ENCODE measurements around the gene KIAA1755. TPM values are rescaled to one million over a fixed set of nuclear protein-coding genes. Genes with fewer than 3 reads are reported as not detected.

Gene KIAA1755
- total RNA-seq, 1 donor from 2014 or later: 1.6 TPM

GRCh38 chr20:38262931-38263330, 2.4 kb upstream of the KIAA1755 start:
- TF ChIP-seq, protein P1, sequence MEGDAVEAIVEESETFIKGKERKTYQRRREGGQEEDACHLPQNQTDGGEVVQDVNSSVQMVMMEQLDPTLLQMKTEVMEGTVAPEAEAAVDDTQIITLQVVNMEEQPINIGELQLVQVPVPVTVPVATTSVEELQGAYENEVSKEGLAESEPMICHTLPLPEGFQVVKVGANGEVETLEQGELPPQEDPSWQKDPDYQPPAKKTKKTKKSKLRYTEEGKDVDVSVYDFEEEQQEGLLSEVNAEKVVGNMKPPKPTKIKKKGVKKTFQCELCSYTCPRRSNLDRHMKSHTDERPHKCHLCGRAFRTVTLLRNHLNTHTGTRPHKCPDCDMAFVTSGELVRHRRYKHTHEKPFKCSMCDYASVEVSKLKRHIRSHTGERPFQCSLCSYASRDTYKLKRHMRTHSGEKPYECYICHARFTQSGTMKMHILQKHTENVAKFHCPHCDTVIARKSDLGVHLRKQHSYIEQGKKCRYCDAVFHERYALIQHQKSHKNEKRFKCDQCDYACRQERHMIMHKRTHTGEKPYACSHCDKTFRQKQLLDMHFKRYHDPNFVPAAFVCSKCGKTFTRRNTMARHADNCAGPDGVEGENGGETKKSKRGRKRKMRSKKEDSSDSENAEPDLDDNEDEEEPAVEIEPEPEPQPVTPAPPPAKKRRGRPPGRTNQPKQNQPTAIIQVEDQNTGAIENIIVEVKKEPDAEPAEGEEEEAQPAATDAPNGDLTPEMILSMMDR (IDR thresholded peaks at IDR 0.05; ENCODE audit: partially characterized antibody, unreplicated experiment): no peak
- H3K27ac Mint-ChIP-seq (ENCODE audit: unreplicated experiment): no peak overlapping the region
- H3K4me3 Mint-ChIP-seq (ENCODE audit: unreplicated experiment): no peak overlapping the region
- no peaks in the 10 kb centered on the region for H3K9me3 Mint-ChIP-seq (ENCODE audit: unreplicated experiment)
- DNase-seq: no peak
- peaks cover 12% of the 10 kb centered on the region for H3K36me3 Mint-ChIP-seq (ENCODE audit: unreplicated experiment)
- peaks cover 14% of the 10 kb centered on the region for H3K27me3 Mint-ChIP-seq (ENCODE audit: unreplicated experiment)
- H3K4me1 Mint-ChIP-seq (ENCODE audit: low read depth, unreplicated experiment): peaks cover 6% of the 10 kb centered on the region

- TF ChIP-seq, protein P1 (IDR thresholded peaks at IDR 0.05; ENCODE audit: partially characterized antibody, unreplicated experiment): no peak
Observed at GRCh38 chr20:38261054-38261390, 487 bp upstream of the KIAA1755 start.

GRCh38 chr20:38260025-38260377, 534 bp downstream of the KIAA1755 start:
- Mint-ChIP-seq H3K27ac (ENCODE audit: unreplicated experiment) (no peak overlapping the region), H3K4me1 (ENCODE audit: low read depth, unreplicated experiment) (peaks cover 6% of the 10 kb centered on the region), H3K36me3 (ENCODE audit: unreplicated experiment) (peaks cover 4% of the 10 kb centered on the region), H3K4me3 (ENCODE audit: unreplicated experiment) (peak overlapping the region; percentile 75), H3K27me3 (ENCODE audit: unreplicated experiment) (peaks cover 14% of the 10 kb centered on the region), H3K9me3 (ENCODE audit: unreplicated experiment) (no peaks in the 10 kb centered on the region)
- DNase-seq: no peak
- TF ChIP-seq, protein P1 (IDR thresholded peaks at IDR 0.05; ENCODE audit: partially characterized antibody, unreplicated experiment): no peak

More at GRCh38 chr20:38261054-38261390, 487 bp upstream of the KIAA1755 start:
- H3K4me1 Mint-ChIP-seq (ENCODE audit: low read depth, unreplicated experiment): peaks cover 6% of the 10 kb centered on the region
- H3K9me3 Mint-ChIP-seq (ENCODE audit: unreplicated experiment): no peaks in the 10 kb centered on the region
- DNase-seq: no peak
- H3K27me3 Mint-ChIP-seq (ENCODE audit: unreplicated experiment): peaks cover 14% of the 10 kb centered on the region
- peaks cover 11% of the 10 kb centered on the region for H3K36me3 Mint-ChIP-seq (ENCODE audit: unreplicated experiment)
- no peak overlapping the region for H3K27ac Mint-ChIP-seq (ENCODE audit: unreplicated experiment)
- peak overlapping the region; percentile 76 for H3K4me3 Mint-ChIP-seq (ENCODE audit: unreplicated experiment)

- no peak overlapping the region for H3K4me3 Mint-ChIP-seq (ENCODE audit: unreplicated experiment)
- peaks cover 4% of the 10 kb centered on the region for H3K36me3 Mint-ChIP-seq (ENCODE audit: unreplicated experiment)
- no peaks in the 10 kb centered on the region for H3K9me3 Mint-ChIP-seq (ENCODE audit: unreplicated experiment)
- no peak for DNase-seq
- no peak overlapping the region for H3K27ac Mint-ChIP-seq (ENCODE audit: unreplicated experiment)
- TF ChIP-seq, protein P1 (IDR thresholded peaks at IDR 0.05; ENCODE audit: partially characterized antibody, unreplicated experiment): no peak
- H3K27me3 Mint-ChIP-seq (ENCODE audit: unreplicated experiment): peaks cover 14% of the 10 kb centered on the region
- H3K4me1 Mint-ChIP-seq (ENCODE audit: low read depth, unreplicated experiment): peaks cover 6% of the 10 kb centered on the region
Observed at GRCh38 chr20:38258545-38259215, 1.9 kb downstream of the KIAA1755 start.

DNA sequence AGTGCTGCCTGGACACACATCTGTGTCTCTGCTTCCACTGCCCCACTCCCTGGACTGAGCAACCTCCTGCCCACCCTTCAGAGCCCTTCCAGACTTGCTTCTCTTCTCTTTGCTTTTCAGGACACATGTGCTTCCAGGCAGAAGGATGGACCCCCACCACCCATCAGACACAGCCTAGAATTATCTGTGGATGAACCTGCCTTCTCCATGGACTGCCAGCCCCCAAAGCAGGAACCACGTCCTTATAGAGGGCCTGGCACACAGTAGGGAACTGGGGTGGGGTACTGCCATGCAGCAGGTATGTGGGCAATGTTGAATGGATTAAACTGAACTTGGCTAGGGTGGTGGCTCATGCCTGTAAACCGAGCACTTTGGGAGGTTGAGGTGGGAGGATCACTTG, 3.6 kb downstream of the KIAA1755 start:
- no peak overlapping the region for H3K27ac Mint-ChIP-seq (ENCODE audit: unreplicated experiment)
- peaks cover 14% of the 10 kb centered on the region for H3K27me3 Mint-ChIP-seq (ENCODE audit: unreplicated experiment)
- peaks cover 2% of the 10 kb centered on the region for H3K4me1 Mint-ChIP-seq (ENCODE audit: low read depth, unreplicated experiment)
- TF ChIP-seq, protein P1 (IDR thresholded peaks at IDR 0.05; ENCODE audit: partially characterized antibody, unreplicated experiment): no peak
- no peak for DNase-seq
- no peaks in the 10 kb centered on the region for H3K9me3 Mint-ChIP-seq (ENCODE audit: unreplicated experiment)
- H3K36me3 Mint-ChIP-seq (ENCODE audit: unreplicated experiment): peaks cover 4% of the 10 kb centered on the region
- H3K4me3 Mint-ChIP-seq (ENCODE audit: unreplicated experiment): no peak overlapping the region
